Gastrocnemius medialis (tissue), 4 donors: ENCODE data around the gene ALKAL2. TPM values are rescaled to one million over a fixed set of nuclear protein-coding genes. Genes with fewer than 3 reads are reported as not detected.
A peak's percentile ranks its signal among the peaks of the same experiment; 100 is the strongest.

Experiments used
- ATAC-seq, 2 donors: fragments of 150-250 bp; one replicate each; pipeline ENCODE4 v1.9.1; 2016
- DNase-seq, 2 donors: peaks; one replicate each; pipeline ENCODE4 v3.0.0-alpha.2; 2019
- H3K27ac ChIP-seq, 4 donors: fragments of 200-600 bp; sonication (generic); 1 replicate in 1 of 4; 2 replicates in 3 of 4; pipeline ENCODE4 v1.5.1; 2016 to 2018; ENCODE audit warnings: mild to moderate bottlenecking in 2 of 4, moderate library complexity in 1 of 4
- H3K27me3 ChIP-seq, 3 donors: fragments of 200-600 bp; sonication (generic) in 2 of 3; 1 replicate in 1 of 3; 2 replicates in 2 of 3; pipeline versions ENCODE4 v1.5.1 to v1.6.0; 2016 to 2019; ENCODE audit warnings: mild to moderate bottlenecking in 1 of 3, moderate library complexity in 1 of 3
- H3K36me3 ChIP-seq, 2 donors: fragments of 200-600 bp; sonication (generic) in 1 of 2; one replicate each; pipeline ENCODE4 v1.5.1; 2017 to 2018
- H3K4me1 ChIP-seq, 2 donors: fragments of 200-600 bp; sonication (generic) in 1 of 2; one replicate each; pipeline ENCODE4 v1.5.1; 2016 to 2017; ENCODE audit warnings: mild to moderate bottlenecking in 2 of 2
- H3K4me3 ChIP-seq, 4 donors: fragments of 200-600 bp; sonication (generic) in 3 of 4; 1 replicate in 1 of 4; 2 replicates in 3 of 4; pipeline ENCODE4 v1.5.1; 2016 to 2019; ENCODE audit warnings: mild to moderate bottlenecking in 2 of 4
- H3K9me3 ChIP-seq, 3 donors: fragments of 200-600 bp; sonication (generic) in 2 of 3; 1 replicate in 1 of 3; 2 replicates in 2 of 3; pipeline ENCODE4 v1.5.1; 2016 to 2019
- POLR2A ChIP-seq, 2 donors: fragments of 450-650 bp; IDR thresholded peaks; one replicate each; pipeline ENCODE4 v1.6.1; 2017; ENCODE audit warnings: antibody characterized with exemption in 2 of 2, mild to moderate bottlenecking in 2 of 2, moderate library complexity in 2 of 2
- in situ Hi-C, 4 donors: fragments of 200-750 bp; cut with MboI; loops; one replicate each; pipeline versions ENCODE4 v1.15.0 to v1.8.0; 2017; ENCODE audit warnings: low sequenced_read_pairs in 4 of 4
- intact Hi-C: fragments of 100-400 bp; cut with DNase I; formaldehyde crosslinking; loops from one replicate; pipeline ENCODE4 v1.15.1; 2023; ENCODE audit warnings: low total_unique reads
- total RNA-seq, 4 donors: library from RNA; depleted of rRNA; stranded (reverse); fragments of >200 nt; gene quantifications; one replicate each; pipeline versions ENCODE4 v1.1.0 to v1.2.3, GENCODE V29; 2016
- TF ChIP-seq, protein P1 (sequence below), 5 experiments: fragments of 450-650 bp in 3 of 5; fragments of 200-600 bp in 2 of 5; sonication (generic) in 2 of 5; IDR thresholded peaks in 4 of 5; conservative IDR thresholded peaks in 1 of 5; 1 replicate in 4 of 5; 2 replicates in 1 of 5; pipeline ENCODE4 v1.5.1; 2016 to 2019; ENCODE audit warnings: antibody characterized with exemption in 5 of 5, mild to moderate bottlenecking in 3 of 5, moderate library complexity in 3 of 5

ALKAL2 gene
- total RNA-seq, 4 donors from 2014 or later: not detected

- no peak overlapping the region for H3K4me3 ChIP-seq
- no peaks in the 10 kb centered on the region for H3K4me1 ChIP-seq
- DNase-seq (no peak), ATAC-seq (no peak)
- peaks cover 0 to 3% (median 0%) of the 10 kb centered on the region in 3 donors for H3K27me3 ChIP-seq
- H3K36me3 ChIP-seq: no peaks in the 10 kb centered on the region
- intact Hi-C loops (no loop called here), in situ Hi-C loops (no loop called here)
- no peak overlapping the region for H3K27ac ChIP-seq
- H3K9me3 ChIP-seq: no peaks in the 10 kb centered on the region
- no peak for TF ChIP-seq POLR2A (IDR thresholded peaks at IDR 0.05)
- TF ChIP-seq, protein P1, sequence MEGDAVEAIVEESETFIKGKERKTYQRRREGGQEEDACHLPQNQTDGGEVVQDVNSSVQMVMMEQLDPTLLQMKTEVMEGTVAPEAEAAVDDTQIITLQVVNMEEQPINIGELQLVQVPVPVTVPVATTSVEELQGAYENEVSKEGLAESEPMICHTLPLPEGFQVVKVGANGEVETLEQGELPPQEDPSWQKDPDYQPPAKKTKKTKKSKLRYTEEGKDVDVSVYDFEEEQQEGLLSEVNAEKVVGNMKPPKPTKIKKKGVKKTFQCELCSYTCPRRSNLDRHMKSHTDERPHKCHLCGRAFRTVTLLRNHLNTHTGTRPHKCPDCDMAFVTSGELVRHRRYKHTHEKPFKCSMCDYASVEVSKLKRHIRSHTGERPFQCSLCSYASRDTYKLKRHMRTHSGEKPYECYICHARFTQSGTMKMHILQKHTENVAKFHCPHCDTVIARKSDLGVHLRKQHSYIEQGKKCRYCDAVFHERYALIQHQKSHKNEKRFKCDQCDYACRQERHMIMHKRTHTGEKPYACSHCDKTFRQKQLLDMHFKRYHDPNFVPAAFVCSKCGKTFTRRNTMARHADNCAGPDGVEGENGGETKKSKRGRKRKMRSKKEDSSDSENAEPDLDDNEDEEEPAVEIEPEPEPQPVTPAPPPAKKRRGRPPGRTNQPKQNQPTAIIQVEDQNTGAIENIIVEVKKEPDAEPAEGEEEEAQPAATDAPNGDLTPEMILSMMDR (IDR thresholded peaks at IDR 0.05 in 4 of 5, conservative IDR thresholded peaks at IDR 0.05 in 1 of 5): no peak
These were observed 8.5 kb upstream of the ALKAL2 start for GRCh38 chr2:296354-296753.

DNA sequence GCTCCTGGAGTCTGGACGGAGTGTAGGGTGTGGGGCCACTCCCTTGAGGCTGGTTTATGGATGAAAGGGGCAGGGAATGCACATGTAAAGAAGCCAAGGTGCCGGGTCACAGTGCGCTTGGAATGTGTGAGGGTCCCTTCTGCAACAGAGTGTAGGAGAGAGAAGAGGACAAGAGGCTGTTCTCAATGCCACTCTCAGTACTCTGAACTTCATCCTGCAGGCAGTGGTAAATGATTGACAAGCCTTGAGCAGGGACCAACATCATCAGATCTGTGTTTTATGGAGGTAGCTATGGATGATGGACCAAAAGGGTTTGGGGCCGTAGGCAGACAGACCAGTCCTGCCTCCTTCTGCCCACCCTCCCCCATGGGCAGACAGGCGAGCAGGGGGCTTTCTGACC, 7.2 kb upstream of the ALKAL2 start:
- no peak for ATAC-seq
- TF ChIP-seq, protein P1 (IDR thresholded peaks at IDR 0.05 in 4 of 5, conservative IDR thresholded peaks at IDR 0.05 in 1 of 5): no peak
- no peak for TF ChIP-seq POLR2A (IDR thresholded peaks at IDR 0.05)
- intact Hi-C loops: no loop called here
- no peak for DNase-seq
- H3K9me3 ChIP-seq: no peaks in the 10 kb centered on the region
- no peak overlapping the region for H3K27ac ChIP-seq
- in situ Hi-C loops: no loop called here
- H3K4me1 ChIP-seq: peaks cover 0 to 1% of the 10 kb centered on the region in 2 donors
- H3K4me3 ChIP-seq: no peak overlapping the region
- no peaks in the 10 kb centered on the region for H3K36me3 ChIP-seq
- peaks cover under 1 to 9% (median 6%) of the 10 kb centered on the region in 3 donors for H3K27me3 ChIP-seq

DNA sequence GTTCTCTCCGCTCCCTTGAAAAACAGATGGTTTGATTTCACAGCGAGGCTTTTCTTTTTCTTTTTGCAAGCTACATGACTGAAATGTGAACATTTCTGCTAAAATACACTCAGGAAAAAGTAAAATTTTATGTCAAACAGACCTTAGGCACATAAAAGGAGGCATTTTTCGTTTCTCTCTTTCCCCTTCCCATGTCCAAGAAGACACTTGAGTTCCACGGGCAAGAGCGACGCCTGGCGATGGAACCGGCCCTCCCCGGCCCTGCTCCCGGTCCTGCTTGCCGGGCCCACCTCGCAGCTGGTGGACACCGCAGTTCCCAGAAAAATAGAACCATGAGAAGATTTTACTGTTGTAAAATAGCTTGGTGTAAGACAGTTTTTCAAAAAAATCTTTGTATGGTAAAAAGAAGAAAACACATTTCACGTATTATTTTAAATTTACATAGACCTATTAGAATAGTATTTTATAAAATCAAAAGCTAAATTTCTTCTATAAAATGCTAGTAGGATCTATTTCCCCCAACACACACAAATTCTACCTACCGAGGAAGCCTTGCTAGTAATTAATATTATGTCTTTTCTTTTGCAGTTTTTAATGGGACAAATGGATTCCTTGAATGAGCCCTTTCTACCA, 2.3 kb upstream of the ALKAL2 start:
- peaks cover 21 to 33% (median 30%) of the 10 kb centered on the region in 3 donors for H3K27me3 ChIP-seq
- in situ Hi-C loops: no loop called here
- ATAC-seq (peak in 1 of 2 donors; percentile 51), DNase-seq (peak; percentile 13 to 33)
- no peak overlapping the region for H3K27ac ChIP-seq
- TF ChIP-seq POLR2A (IDR thresholded peaks at IDR 0.05): no peak
- TF ChIP-seq, protein P1 (IDR thresholded peaks at IDR 0.05 in 4 of 5, conservative IDR thresholded peaks at IDR 0.05 in 1 of 5): peak; percentile 16 to 69 (median 38)
- H3K4me1 ChIP-seq: peaks cover 5 to 12% of the 10 kb centered on the region in 2 donors
- no peaks in the 10 kb centered on the region for H3K36me3 ChIP-seq
- H3K4me3 ChIP-seq: peak overlapping the region; percentile 51 to 70 (median 56)
- H3K9me3 ChIP-seq: no peaks in the 10 kb centered on the region
- intact Hi-C loops: loop anchor here (2.0 kb wide), 1 partner anchor 43 kb away; no protein-coding TSS in a partner anchor

DNA sequence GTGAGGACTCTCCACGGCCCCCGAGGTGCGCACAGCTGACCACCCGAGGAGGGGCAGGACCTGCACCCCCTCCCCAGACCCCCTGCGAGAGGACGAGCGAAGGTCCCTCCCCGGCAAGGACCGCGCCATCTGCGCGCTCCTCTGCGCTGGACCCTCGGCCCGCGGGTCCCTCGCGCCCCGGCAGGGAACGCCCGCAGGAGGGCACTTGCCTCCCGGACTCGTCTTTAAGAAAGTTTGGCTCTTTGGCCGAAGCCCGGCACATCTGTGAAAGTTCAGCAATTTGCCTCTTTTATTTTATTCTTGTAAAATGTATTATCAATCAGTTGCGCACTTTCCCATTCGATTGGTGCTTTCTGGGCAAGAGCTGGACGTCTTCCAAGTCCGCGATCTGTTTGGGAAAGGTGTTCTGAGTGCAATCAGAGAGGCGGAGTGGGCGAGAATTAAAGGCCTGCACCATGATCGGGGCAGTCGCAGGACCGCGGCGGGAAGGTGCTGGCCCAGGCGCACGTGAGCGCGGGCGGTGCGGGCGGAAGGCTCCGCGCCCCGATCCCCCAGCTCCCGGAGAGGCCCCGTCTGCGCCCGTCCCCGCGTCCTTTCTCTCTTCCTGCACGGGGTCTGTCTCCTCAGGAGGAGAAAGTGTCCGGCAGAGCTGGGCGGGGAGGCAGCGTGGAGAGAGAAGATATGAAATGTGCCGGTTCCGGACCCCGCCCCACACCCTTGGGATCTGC, 1.6 kb upstream of the ALKAL2 start:
- ATAC-seq (no peak), DNase-seq (no peak)
- Histone ChIP-seq H3K4me3 (peak overlapping the region; percentile 51 to 70 (median 56)), H3K36me3 (no peaks in the 10 kb centered on the region), H3K9me3 (no peaks in the 10 kb centered on the region), H3K27ac (no peak overlapping the region), H3K27me3 (peaks cover 21 to 35% (median 30%) of the 10 kb centered on the region in 3 donors), H3K4me1 (peaks cover 5 to 12% of the 10 kb centered on the region in 2 donors)
- TF ChIP-seq, protein P1 (IDR thresholded peaks at IDR 0.05 in 4 of 5, conservative IDR thresholded peaks at IDR 0.05 in 1 of 5): no peak
- no peak for TF ChIP-seq POLR2A (IDR thresholded peaks at IDR 0.05)
- intact Hi-C loops (loop anchor here (2.0 kb wide), 1 partner anchor 43 kb away; no protein-coding TSS in a partner anchor), in situ Hi-C loops (no loop called here)
